Progenitor cell of endocrine pancreas (in vitro differentiated cells): ENCODE results near the gene FIBCD1. TPM values are rescaled to one million over a fixed set of nuclear protein-coding genes. Genes with fewer than 3 reads are reported as not detected.

Experiments
- DNase-seq: peaks from one replicate; pipeline ENCODE4 v3.0.0; 2021; ENCODE audit warnings: low spot score; ENCODE audit not compliant: unreplicated experiment
- H3K27ac Mint-ChIP-seq: 2 replicates; pipeline ENCODE4 v1.8.0; 2021; ENCODE audit warnings: mild to moderate bottlenecking, moderate library complexity, mixed read lengths
- H3K27me3 Mint-ChIP-seq: 2 replicates; pipeline ENCODE4 v1.8.0; 2021; ENCODE audit warnings: mixed read lengths
- H3K36me3 Mint-ChIP-seq: 2 replicates; pipeline ENCODE4 v1.8.0; 2022; ENCODE audit warnings: mixed read lengths; ENCODE audit not compliant: insufficient read depth
- H3K4me1 Mint-ChIP-seq: 2 replicates; pipeline ENCODE4 v1.8.0; 2021; ENCODE audit warnings: low read depth, mixed read lengths
- H3K4me3 Mint-ChIP-seq: 2 replicates; pipeline ENCODE4 v1.8.0; 2021; ENCODE audit warnings: low read depth, mild to moderate bottlenecking, moderate library complexity, mixed read lengths
- H3K9me3 Mint-ChIP-seq: 2 replicates; pipeline ENCODE4 v1.8.0; 2021; ENCODE audit warnings: low read depth, mixed read lengths
- total RNA-seq: library from RNA; stranded (reverse); gene quantifications from 2 replicates; pipeline ENCODE4 v1.2.1, GENCODE V29; 2021
- TF ChIP-seq, protein P1 (sequence below): fragments of 200-600 bp; sonication (generic); IDR thresholded peaks from one replicate; pipeline ENCODE4 v1.5.0; 2021; ENCODE audit warnings: antibody characterized with exemption, mild to moderate bottlenecking; ENCODE audit not compliant: unreplicated experiment

The FIBCD1 gene
- total RNA-seq, 1 donor from 2014 or later = not detected

DNA sequence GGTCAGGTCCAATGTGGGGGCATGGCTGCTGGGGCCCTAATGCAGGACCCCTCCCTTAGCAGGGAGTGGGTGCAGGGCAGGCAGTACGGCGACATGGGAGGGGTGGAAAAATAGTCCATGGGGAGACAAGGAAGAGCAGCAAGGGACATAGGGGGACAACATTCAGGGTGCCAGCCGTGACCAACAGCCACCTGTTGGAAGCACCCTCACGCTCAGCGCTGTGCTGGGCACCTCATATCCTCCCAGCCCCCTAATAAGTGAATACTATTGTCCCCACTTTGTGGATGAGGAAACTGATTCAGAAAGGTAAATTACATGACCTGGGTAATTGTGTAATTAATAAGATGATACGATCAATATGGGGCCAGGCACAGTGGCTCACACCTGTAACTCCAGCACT, 3.0 kb upstream of the FIBCD1 start:
- Mint-ChIP-seq H3K36me3 (no peaks in the 10 kb centered on the region), H3K4me1 (peaks cover 2% of the 10 kb centered on the region), H3K27ac (no peak overlapping the region), H3K27me3 (peaks cover 72% of the 10 kb centered on the region), H3K4me3 (no peak overlapping the region), H3K9me3 (no peaks in the 10 kb centered on the region)
- TF ChIP-seq, protein P1, sequence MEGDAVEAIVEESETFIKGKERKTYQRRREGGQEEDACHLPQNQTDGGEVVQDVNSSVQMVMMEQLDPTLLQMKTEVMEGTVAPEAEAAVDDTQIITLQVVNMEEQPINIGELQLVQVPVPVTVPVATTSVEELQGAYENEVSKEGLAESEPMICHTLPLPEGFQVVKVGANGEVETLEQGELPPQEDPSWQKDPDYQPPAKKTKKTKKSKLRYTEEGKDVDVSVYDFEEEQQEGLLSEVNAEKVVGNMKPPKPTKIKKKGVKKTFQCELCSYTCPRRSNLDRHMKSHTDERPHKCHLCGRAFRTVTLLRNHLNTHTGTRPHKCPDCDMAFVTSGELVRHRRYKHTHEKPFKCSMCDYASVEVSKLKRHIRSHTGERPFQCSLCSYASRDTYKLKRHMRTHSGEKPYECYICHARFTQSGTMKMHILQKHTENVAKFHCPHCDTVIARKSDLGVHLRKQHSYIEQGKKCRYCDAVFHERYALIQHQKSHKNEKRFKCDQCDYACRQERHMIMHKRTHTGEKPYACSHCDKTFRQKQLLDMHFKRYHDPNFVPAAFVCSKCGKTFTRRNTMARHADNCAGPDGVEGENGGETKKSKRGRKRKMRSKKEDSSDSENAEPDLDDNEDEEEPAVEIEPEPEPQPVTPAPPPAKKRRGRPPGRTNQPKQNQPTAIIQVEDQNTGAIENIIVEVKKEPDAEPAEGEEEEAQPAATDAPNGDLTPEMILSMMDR = no peak
- DNase-seq = no peak

DNA sequence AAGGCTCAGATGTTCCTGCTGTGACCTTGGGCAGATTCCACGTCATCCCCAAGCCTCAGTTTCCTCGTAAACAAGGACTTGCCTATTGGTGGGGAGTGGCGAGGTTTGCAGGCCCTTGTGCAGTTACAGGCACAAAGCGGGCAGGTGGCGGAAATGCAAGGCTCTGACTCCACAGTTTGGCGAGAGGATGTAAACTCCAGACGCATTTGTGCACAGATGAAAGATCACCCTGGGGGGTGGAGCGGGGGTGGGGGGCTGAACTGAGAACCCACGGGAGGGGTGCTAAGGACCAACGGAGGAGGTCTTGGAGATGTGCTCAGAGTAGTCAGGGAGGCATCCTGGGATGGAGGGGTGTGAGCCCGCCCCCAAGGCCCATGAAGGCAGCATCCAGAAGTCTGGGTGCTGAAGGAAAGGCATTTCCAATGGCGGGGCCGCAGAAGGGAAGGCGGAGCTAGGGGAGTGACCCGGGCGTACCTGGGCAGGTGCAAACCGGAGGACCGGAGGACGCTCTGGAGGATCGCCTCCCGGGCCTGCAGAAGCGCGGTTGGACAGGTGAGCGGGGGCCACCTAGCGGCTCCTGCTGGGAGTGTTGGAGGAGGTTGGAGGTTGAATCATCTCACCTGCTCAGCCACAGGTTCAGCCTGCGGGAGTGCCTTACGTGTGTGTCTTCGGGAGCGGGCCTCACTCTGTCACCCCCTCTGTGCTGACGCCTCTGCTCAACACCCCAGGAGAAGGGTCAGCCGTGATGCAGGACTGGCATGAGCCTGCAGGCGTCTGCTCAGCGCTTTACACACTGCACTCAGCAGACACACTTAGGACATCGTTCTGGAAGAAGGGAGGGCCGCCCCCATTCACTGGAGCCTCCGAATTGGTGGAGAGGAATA, 1.9 kb upstream of the FIBCD1 start:
- Mint-ChIP-seq H3K27ac (peak overlapping the region; percentile 13), H3K27me3 (peaks cover 75% of the 10 kb centered on the region), H3K4me1 (peaks cover 2% of the 10 kb centered on the region), H3K9me3 (no peaks in the 10 kb centered on the region), H3K4me3 (peak overlapping the region; percentile 52), H3K36me3 (no peaks in the 10 kb centered on the region)
- peak; percentile 89 for DNase-seq
- TF ChIP-seq, protein P1 = peak; percentile 87

DNA sequence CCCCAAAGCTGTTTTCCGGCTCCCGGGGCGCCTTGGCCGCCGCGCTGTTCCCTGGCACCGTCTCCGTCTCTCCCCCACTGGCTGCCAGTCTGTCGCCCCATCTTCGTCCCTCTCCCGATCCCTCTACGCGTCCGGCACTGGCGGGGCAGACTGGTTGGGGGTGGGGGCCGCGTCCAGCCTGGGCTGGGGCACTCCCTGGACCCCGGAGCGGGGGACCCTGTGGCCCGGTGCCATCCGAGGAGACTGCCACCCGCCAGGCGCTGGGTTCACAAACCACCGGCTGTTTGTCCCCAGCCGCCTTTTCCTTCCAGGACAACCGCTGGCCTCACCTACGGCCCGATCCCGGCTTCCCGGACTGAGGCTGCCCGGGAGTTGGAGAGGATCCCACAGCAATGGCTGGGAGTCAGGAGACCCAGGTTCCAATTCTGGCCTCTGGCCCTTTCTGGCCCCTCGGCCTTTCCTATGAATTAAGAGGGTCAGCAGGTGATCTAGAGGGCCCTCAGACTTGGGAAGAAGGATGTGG, 1.0 kb upstream of the FIBCD1 start:
- Mint-ChIP-seq H3K36me3 (no peaks in the 10 kb centered on the region), H3K9me3 (no peaks in the 10 kb centered on the region), H3K4me3 (no peak overlapping the region), H3K4me1 (peaks cover 2% of the 10 kb centered on the region), H3K27me3 (peaks cover 73% of the 10 kb centered on the region), H3K27ac (no peak overlapping the region)
- TF ChIP-seq, protein P1 = no peak
- no peak for DNase-seq

DNA sequence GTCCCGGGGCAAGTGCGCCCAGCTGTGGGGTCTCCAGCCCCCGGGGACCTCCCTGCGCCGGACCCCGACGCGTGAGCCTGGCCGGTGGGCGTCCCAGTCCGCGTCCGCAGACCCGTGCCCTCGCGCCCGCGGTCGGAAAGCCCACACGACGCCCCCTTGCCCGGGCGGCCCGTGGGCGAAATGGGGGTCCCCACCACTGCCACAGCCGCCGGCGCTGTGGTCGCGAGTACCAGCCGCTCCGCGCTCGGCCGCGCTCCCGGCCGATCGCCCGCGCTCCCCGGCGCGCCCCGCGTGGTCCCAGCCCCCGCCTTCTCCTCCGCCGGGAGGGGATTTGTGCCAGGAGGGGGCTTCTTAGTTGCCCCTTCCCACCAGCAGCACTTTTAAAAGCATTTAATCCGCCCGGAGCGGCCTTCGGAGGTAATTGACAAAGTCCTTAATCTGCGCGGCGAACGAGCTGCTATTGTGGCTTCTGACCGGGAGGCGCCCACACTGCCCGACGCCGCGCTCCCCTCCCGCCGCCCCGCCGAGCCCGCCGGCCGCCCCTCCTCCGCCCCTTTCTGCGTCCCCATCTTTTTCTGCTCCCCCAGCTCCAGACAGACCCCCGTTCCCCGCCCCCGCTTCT, 469 bp upstream of the FIBCD1 start:
- Mint-ChIP-seq H3K4me1 (peaks cover 2% of the 10 kb centered on the region), H3K9me3 (no peaks in the 10 kb centered on the region), H3K36me3 (no peaks in the 10 kb centered on the region), H3K27me3 (peaks cover 73% of the 10 kb centered on the region), H3K4me3 (no peak overlapping the region), H3K27ac (no peak overlapping the region)
- DNase-seq = no peak
- TF ChIP-seq, protein P1 = no peak

DNA sequence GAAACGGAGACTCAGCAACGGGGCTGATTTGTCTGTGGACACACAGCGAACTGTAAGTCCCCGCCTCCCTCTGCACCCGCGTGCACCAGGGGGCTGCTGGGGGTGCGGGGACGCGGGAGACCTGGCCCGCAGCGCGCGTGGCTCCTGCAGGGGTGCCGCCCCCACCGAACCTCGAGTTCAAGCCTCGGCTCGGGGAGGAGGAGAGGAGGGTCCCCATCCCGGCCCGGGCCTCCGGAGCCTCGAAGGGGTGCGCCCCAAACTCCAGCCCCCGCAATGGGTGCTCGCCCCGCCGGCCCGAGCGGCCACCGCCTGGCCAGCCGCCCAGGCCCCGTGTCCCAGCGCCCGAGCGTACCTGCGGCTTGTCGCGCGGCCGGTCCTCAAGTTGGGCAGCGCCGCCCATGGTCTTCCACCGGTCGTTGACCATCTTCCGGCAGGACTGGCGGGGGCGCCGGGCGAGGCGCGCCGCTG, 829 bp downstream of the FIBCD1 start:
- Mint-ChIP-seq H3K36me3 (no peaks in the 10 kb centered on the region), H3K4me1 (peaks cover 2% of the 10 kb centered on the region), H3K9me3 (no peaks in the 10 kb centered on the region), H3K27ac (no peak overlapping the region), H3K4me3 (peak overlapping the region; percentile 56), H3K27me3 (peaks cover 66% of the 10 kb centered on the region)
- TF ChIP-seq, protein P1 = no peak
- no peak for DNase-seq
